ENCODE measurements around the gene C22orf31.

DNA sequence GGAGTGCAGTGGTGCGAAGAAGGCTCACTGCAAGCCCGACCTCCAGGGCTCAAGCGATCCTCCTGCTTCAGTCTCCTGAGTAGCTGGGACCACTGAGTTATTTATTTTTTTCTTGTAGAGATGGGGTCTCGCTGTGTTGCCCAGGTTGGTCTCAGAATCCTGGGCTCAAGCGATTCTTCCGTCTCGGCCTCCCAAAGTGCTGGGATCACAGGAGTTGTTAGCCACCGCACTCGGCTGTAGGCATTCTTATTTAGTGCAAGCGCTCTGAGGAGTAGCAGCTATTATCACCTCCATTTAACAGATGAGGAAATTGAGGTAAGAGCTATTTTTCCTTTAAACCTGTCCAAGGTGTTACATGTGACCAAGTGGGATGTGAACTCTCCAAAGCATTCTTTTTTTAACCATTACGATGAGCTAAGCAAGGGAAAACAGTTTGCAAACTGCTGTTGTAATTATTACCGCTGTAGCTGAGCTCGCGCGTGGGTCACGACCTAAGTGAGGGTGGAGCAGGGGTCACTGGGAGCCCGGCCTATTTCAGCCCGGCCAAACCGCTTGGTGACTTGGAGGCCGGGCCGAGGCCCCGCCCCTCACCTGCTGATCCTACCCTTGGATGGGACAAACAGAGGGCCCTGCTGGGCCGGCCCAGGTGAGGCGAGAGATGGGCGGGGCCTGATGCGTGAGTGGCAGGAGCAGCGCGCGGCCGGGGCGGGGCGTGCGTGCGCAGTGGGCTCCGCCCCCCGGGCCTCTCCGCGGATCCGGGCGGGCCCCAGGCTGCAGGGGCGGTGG lies 10.8 kb upstream of the C22orf31 start:
- TF ChIP-seq, protein P1, sequence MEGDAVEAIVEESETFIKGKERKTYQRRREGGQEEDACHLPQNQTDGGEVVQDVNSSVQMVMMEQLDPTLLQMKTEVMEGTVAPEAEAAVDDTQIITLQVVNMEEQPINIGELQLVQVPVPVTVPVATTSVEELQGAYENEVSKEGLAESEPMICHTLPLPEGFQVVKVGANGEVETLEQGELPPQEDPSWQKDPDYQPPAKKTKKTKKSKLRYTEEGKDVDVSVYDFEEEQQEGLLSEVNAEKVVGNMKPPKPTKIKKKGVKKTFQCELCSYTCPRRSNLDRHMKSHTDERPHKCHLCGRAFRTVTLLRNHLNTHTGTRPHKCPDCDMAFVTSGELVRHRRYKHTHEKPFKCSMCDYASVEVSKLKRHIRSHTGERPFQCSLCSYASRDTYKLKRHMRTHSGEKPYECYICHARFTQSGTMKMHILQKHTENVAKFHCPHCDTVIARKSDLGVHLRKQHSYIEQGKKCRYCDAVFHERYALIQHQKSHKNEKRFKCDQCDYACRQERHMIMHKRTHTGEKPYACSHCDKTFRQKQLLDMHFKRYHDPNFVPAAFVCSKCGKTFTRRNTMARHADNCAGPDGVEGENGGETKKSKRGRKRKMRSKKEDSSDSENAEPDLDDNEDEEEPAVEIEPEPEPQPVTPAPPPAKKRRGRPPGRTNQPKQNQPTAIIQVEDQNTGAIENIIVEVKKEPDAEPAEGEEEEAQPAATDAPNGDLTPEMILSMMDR (IDR thresholded peaks at IDR 0.05; ENCODE audit: insufficient read depth, low read length, poor library complexity, severe bottlenecking), result no peak
- no peak for TF ChIP-seq EZH2phosphoT487 (conservative IDR thresholded peaks at IDR 0.05; ENCODE audit: low read length)

Data from SU-DHL-6 (cell line).